Keratinocyte (primary cell): ENCODE data around the gene C9orf85. TPM values are rescaled to one million over a fixed set of nuclear protein-coding genes. Genes with fewer than 3 reads are reported as not detected.

Experiments used
- DNase-seq: peaks from one replicate; pipeline ENCODE4 v3.0.0-alpha.2; 2011; ENCODE audit warnings: low read depth, missing footprints, low spot score
- FAIRE-seq: peaks from 2 replicates; lab custom pipeline; 2011; peaks lifted over from hg19 to GRCh38; lab: Jason Lieb, UNC
- H2AFZ ChIP-seq: 2 replicates; pipeline ENCODE4 v1.6.0; 2012; ENCODE audit warnings: low read length, control low read depth, inconsistent platforms; ENCODE audit not compliant: control insufficient read depth
- H3K27ac ChIP-seq: 2 replicates; pipeline ENCODE4 v1.5.1; 2011; ENCODE audit warnings: low read length; ENCODE audit not compliant: control insufficient read depth, insufficient read depth
- H3K27me3 ChIP-seq: 3 replicates; pipeline ENCODE4 v1.6.0; 2011; ENCODE audit warnings: low read length; ENCODE audit not compliant: control insufficient read depth, insufficient read depth; ENCODE audit errors: extremely low read depth
- H3K36me3 ChIP-seq, 2 experiments: 2 replicates in 1 of 2; 3 replicates in 1 of 2; pipeline ENCODE4 v1.5.1; 2011; ENCODE audit warnings: low read length in 2 of 2, mild to moderate bottlenecking in 1 of 2; ENCODE audit not compliant: control insufficient read depth in 2 of 2, insufficient read depth in 2 of 2; ENCODE audit errors: extremely low read depth in 1 of 2
- H3K4me1 ChIP-seq: 3 replicates; pipeline ENCODE4 v1.5.1; 2011; ENCODE audit warnings: low read length; ENCODE audit not compliant: control insufficient read depth, insufficient read depth; ENCODE audit errors: extremely low read depth
- H3K4me2 ChIP-seq: 3 replicates; pipeline ENCODE4 v1.6.0; 2011; ENCODE audit warnings: low read depth, low read length; ENCODE audit not compliant: control insufficient read depth, insufficient read depth; ENCODE audit errors: extremely low read depth
- H3K4me3 ChIP-seq, 3 experiments: fragments of 200-600 bp in 1 of 3; sonication (generic) in 1 of 3; 2 replicates in 2 of 3; 3 replicates in 1 of 3; pipeline ENCODE4 v1.5.1; 2011 to 2016; ENCODE audit warnings: low read length in 3 of 3, mild to moderate bottlenecking in 3 of 3, control low read depth in 2 of 3, inconsistent platforms in 1 of 3, low read depth in 1 of 3, mixed read lengths in 1 of 3, mixed run types in 1 of 3, moderate library complexity in 1 of 3; ENCODE audit not compliant: control insufficient read depth in 2 of 3, insufficient read depth in 2 of 3; ENCODE audit errors: extremely low read depth in 1 of 3
- H3K79me2 ChIP-seq: 2 replicates; pipeline ENCODE4 v1.6.0; 2012; ENCODE audit warnings: low read length; ENCODE audit not compliant: control insufficient read depth, insufficient read depth
- H3K9ac ChIP-seq: 3 replicates; pipeline ENCODE4 v1.6.0; 2011; ENCODE audit warnings: low read length; ENCODE audit not compliant: control insufficient read depth, insufficient read depth; ENCODE audit errors: extremely low read depth
- H3K9me1 ChIP-seq: 3 replicates; pipeline ENCODE4 v1.6.0; 2011; ENCODE audit warnings: low read length; ENCODE audit not compliant: control insufficient read depth, insufficient read depth; ENCODE audit errors: extremely low read depth
- H3K9me3 ChIP-seq: 2 replicates; pipeline ENCODE4 v1.5.1; 2012; ENCODE audit warnings: low read depth, low read length; ENCODE audit not compliant: control insufficient read depth
- H4K20me1 ChIP-seq: 3 replicates; pipeline ENCODE4 v1.6.0; 2011; ENCODE audit warnings: low read length; ENCODE audit not compliant: control insufficient read depth, insufficient read depth; ENCODE audit errors: extremely low read depth
- CTCF ChIP-seq, 3 experiments: IDR thresholded peaks in 1 of 3; conservative IDR thresholded peaks in 1 of 3; optimal IDR thresholded peaks in 1 of 3; 2 replicates in 2 of 3; 3 replicates in 1 of 3; pipeline versions ENCODE3 to v1.5.1; 2011; ENCODE audit warnings: low read length in 3 of 3, mild to moderate bottlenecking in 3 of 3, moderate library complexity in 2 of 3, control low read depth in 1 of 3, inconsistent platforms in 1 of 3; ENCODE audit not compliant: insufficient read depth in 2 of 3; ENCODE audit errors: extremely low read depth in 1 of 3
- EZH2 ChIP-seq: IDR thresholded peaks from one replicate; pipeline ENCODE4 v1.6.1; 2012; ENCODE audit warnings: inconsistent platforms, mild to moderate bottlenecking, low read length, moderate library complexity
- dilution Hi-C: fragments of 300-500 bp; cut with MboI; formaldehyde crosslinking; loops from one replicate; pipeline ENCODE4 v1.7.0; 2020; ENCODE audit warnings: low sequenced_read_pairs; ENCODE audit not compliant: extremely low pct_ligation_motif_present
- polyA plus RNA-seq, 5 experiments: library from polyadenylated mRNA; depleted of rRNA in 3 of 5; stranded (reverse) in 3 of 5; stranded (forward) in 1 of 5; unstranded in 1 of 5; fragments of >200 nt; gene quantifications; 1 replicate in 1 of 5; 2 replicates in 3 of 5; 3 replicates in 1 of 5; pipeline versions ENCODE4 v1.2.1 to v1.2.3, GENCODE V29; 2011 to 2012; ENCODE audit warnings: missing spikeins in 2 of 5, low read depth in 1 of 5, low replicate concordance in 1 of 5

The C9orf85 gene
- polyA plus RNA-seq, 1 donor (not counting 4 experiments of a cell fraction or from before 2014, with no cell fraction given) = 18.2 TPM

DNA sequence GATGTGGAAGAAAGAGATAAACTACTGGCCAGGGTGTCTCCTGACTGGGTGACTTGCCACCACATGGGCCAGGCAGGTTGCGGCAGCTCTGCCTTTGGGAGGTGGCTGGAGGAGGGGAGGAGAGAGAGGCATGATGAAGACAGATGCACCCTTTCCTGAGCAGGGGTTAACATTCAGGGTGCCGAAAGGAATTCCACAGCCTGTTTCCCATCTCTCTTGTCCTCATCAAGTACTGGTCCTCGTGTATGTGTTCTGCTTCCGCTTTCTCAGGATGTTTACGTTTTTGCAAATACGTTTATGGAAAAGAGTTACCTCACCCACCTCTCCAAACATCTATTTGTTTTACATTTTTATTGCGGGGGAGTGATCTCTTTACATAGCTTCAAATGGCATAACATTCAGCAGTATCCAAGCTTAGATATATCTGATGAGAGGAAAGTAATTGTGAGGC lies 73.4 kb downstream of the C9orf85 start:
- H3K4me1 ChIP-seq = peaks cover 8% of the 10 kb centered on the region
- DNase-seq (no peak), FAIRE-seq (no peak)
- no peak overlapping the region for H3K4me3 ChIP-seq
- no peak overlapping the region for H3K4me2 ChIP-seq
- dilution Hi-C loops = no loop called here
- no peak overlapping the region for H3K9ac ChIP-seq
- H2AFZ ChIP-seq = no peak overlapping the region
- H4K20me1 ChIP-seq = no peaks in the 10 kb centered on the region
- no peak for TF ChIP-seq CTCF (optimal IDR thresholded peaks at IDR 0.05 in 1 of 3, IDR thresholded peaks at IDR 0.05 in 1 of 3, conservative IDR thresholded peaks at IDR 0.05 in 1 of 3; ENCODE audit: extremely low read depth in 1 of 3, insufficient read depth in 2 of 3, low read length in 3 of 3)
- TF ChIP-seq EZH2 = no peak
- no peaks in the 10 kb centered on the region for H3K36me3 ChIP-seq
- no peaks in the 10 kb centered on the region for H3K9me3 ChIP-seq
- no peaks in the 10 kb centered on the region for H3K79me2 ChIP-seq
- H3K27ac ChIP-seq = no peak overlapping the region
- no peaks in the 10 kb centered on the region for H3K9me1 ChIP-seq
- H3K27me3 ChIP-seq = no peaks in the 10 kb centered on the region

- H3K4me3 ChIP-seq = no peak overlapping the region
- no peaks in the 10 kb centered on the region for H3K9me1 ChIP-seq
- H3K36me3 ChIP-seq = no peaks in the 10 kb centered on the region
- no peak overlapping the region for H3K4me2 ChIP-seq
- dilution Hi-C loops = no loop called here
- no peak for DNase-seq
- FAIRE-seq = no peak
- H3K79me2 ChIP-seq = no peaks in the 10 kb centered on the region
- H3K9ac ChIP-seq = no peak overlapping the region
- H4K20me1 ChIP-seq = no peaks in the 10 kb centered on the region
- H3K27ac ChIP-seq = no peak overlapping the region
- no peaks in the 10 kb centered on the region for H3K27me3 ChIP-seq
- no peak overlapping the region for H2AFZ ChIP-seq
- peaks cover 8% of the 10 kb centered on the region for H3K4me1 ChIP-seq
- no peak for TF ChIP-seq EZH2
- TF ChIP-seq CTCF (optimal IDR thresholded peaks at IDR 0.05 in 1 of 3, IDR thresholded peaks at IDR 0.05 in 1 of 3, conservative IDR thresholded peaks at IDR 0.05 in 1 of 3; ENCODE audit: extremely low read depth in 1 of 3, insufficient read depth in 2 of 3, low read length in 3 of 3) = no peak
- H3K9me3 ChIP-seq = no peaks in the 10 kb centered on the region
These were observed 74.0 kb downstream of the C9orf85 start for GRCh38 chr9:71985297-71985911.
